Measurements from ENCODE around the gene EPHA5. TPM values are rescaled to one million over a fixed set of nuclear protein-coding genes. Genes with fewer than 3 reads are reported as not detected.
A peak's percentile ranks its signal among the peaks of the same experiment; 100 is the strongest.

Gene EPHA5
- total RNA-seq, 1 donor from 2014 or later = not detected

DNA sequence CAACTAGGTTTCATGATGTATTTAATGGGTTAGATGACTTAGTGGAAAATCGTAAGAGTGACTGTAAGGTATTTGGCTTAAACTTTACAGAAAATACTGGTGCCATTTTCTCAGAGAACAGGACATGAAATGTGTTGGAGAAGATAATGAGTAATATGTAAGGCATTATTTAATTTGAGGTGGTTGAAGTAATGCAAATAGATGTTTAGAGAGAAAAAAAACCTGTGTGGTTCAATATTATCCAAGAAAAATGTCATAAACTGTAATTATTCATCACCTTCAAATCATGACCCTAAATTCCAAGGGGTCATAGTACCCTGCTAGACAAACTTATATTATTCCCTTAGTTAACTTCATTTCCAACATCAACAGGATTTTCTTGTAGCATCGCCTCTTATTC, 171.7 kb downstream of the EPHA5 start:
- DNase-seq (ENCODE audit: low read depth in 2 of 2) = no peak

DNA sequence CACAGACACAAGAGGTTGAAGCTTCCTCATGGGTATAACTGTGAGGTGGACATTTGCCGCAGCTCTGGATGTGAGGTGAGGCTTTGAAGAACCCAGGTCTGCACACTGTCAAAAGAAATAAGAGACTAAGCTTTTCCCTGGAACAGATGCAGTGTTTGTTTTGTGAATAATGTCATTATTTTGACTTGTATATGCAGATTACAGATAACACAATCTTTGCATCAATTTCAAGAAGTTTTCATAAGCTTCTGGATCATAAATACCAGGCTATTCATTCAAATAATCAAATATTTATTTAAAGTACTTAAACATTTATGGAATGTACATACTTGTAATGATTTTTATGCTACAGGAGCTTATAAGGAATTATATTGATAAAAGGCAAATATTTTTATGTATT, 174.8 kb downstream of the EPHA5 start:
- DNase-seq (ENCODE audit: low read depth in 2 of 2) = no peak

DNA sequence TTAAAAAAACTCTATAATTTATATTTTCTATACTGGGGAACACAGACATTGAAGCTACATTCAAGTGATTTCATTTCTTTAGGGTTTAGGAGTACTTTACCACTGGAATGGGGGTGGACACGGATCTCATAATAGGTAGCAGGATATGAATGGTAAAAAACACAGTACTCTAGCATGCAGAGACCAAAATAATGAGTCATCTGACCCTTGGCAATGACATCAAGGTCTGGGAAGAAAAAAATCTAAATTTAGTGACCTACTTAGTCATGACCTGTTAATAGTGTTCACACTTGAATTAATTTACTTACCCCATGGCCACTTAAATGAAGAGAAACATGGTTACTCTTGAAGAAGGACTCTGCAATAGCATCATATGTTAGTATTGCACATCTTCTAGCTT, 187.9 kb downstream of the EPHA5 start:
- peak in 1 of 2 donors; percentile 56 for DNase-seq (ENCODE audit: low read depth in 2 of 2)

DNA sequence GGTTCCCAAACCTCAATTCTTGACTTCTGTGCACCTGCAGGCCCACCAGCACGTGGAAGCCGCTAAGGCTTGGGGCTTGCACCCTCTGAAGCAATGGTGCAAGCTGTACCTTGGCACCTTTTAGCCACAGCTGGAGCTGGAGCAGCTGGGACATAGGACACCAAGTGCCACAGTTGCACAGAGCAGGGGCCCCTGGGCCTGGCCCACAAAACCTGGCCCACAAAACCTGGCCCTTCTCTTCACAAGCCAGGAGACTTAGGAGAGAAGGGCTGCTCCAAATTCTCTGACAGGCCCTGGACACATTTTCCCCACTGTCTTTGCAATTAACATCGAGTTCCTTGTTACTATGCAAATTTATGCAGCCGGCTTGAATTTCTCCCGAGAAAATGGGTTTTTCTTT, 197.8 kb downstream of the EPHA5 start:
- no peak for DNase-seq (ENCODE audit: low read depth in 2 of 2)

DNA sequence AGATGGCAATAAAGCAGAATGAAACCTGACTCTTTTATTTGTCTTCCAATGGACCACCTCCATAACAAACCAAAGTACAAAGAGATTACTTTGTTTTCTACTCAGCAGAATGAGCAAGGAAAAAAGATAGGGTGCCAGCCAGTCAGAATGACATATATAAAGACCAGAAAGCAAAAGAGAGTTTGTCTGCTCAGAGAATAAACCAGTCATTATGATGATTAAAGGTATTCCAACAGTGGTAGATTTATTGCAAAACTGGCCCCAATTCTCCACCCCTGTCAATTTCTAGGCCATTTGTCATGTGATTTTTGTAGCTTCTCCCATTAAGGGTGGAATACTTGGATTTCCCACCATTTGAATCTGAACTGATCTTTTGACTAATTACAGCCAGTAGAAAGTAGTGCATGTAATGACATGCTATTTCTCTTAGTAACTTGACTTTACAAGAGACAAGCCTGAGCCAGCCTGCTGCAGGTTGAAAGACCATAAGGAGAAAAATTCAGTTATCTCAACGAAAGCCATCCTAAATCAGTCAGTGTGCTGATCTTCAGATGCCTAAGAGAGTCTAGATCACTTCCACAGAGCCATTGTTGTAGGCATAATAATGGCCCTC, 203.1 kb downstream of the EPHA5 start:
- DNase-seq (ENCODE audit: low read depth in 2 of 2) = no peak

DNA sequence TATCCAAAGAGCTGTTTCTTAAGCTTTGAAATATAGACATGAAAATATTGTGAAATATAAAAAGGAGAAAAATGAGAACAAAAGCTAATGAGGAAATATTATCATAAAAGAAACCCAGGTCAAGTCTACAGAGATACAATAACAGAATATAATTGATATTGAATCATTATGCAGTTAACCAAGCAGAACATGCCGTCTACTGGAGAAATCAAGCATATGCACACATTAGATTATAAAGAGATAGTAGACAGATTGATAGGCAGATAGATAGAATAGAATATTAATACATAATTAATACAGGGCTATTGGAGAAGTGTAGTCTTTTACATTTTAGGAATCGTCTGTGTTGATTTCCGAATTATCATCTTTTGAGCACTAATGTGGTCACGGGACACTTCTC, 208.5 kb downstream of the EPHA5 start:
- no peak for DNase-seq (ENCODE audit: low read depth in 2 of 2)

DNA sequence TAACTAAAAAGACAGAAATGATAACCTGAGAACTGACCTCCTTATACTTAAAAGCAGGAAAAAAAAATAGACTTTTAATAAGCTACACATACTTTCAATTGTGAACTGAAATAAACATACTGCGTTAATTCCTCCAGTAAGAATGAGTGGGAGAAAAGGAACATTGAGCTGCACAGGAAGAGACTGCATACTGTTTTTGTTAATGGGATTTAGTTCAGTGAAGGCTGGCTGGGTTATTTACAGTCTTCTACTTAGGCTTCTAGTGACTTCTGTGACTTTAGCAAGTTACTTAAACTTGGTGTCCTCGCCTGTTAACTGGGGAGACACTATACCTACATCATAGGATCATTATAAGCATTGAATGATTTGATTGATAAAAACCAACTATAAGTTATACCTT, 213.3 kb downstream of the EPHA5 start:
- DNase-seq (ENCODE audit: low read depth in 2 of 2) = no peak

DNA sequence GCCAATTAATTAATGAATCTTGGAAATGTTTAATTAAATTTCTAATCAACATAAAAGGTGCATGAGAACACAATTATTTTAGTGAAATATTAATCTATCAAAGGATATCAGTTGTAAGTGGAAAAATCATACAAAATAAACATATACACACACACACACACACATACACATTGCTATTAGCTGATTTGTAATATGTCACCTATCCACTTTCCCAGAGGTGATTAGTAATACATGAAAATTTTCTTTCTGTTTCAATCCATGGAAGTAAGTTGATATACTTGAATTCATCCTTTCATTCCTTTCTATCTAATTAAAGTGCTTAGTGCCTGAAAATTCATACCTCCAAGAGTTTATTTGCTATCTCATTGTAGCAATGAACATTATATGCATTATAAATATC, 213.7 kb downstream of the EPHA5 start:
- DNase-seq (ENCODE audit: low read depth in 2 of 2) = no peak

DNA sequence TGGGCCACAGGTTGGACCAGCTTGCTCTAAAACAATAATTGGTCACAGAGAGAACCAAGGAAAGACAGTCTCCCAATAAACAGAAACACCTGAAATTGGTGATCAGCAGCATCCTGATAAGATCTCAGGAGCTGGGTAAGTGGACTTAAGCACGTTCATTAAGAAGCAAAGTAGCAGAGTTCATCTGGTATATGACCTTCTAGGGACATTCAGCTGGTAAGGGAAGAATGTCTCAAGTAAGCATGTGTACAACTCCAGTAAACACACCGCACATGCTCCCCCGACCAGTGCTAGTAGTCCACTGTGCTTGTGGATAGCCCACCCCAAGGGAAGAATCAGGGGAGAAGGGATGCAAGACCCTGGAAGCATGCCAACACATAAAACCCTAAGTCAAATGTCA, 216.9 kb downstream of the EPHA5 start:
- DNase-seq (ENCODE audit: low read depth in 2 of 2) = no peak

DNA sequence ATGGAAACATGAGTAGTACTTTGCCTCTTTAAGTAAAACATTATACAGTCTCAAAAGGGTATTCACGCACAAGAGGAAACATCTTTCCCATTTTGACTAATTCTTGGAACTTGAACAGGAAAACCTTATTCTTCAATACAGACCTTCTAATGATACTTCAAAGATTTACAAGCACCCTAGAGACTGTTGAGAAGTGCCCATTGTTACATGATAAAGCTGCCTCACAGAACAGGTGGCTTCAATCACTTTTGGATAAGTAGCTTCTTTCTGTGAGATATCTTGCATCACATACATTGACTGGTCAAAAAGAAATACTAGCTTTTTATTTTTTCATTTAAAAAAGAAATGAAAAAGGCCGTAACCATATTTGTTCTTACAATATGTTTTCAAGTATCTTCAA, 219.4 kb downstream of the EPHA5 start:
- DNase-seq (ENCODE audit: low read depth in 2 of 2) = no peak

DNA sequence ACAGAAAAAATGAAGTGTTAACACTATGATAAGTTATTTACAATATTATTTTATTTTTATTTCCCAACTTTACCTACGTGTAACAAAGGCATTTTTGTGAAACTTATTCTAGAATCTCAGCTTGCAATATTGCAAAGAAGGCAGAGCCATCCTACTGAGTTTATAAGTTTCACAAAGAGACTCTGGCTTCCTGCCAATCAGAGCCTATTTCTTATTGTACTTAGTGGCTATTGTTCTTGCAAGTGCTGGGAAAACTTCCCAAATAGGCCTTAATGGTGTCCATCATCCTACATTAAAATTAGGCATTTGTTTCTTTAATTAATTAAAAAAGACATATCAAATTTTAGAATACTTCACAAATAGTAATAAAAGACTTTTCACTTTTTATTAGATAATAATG, 233.2 kb downstream of the EPHA5 start:
- DNase-seq (ENCODE audit: low read depth in 2 of 2) = peak in 1 of 2 donors; percentile 58

DNA sequence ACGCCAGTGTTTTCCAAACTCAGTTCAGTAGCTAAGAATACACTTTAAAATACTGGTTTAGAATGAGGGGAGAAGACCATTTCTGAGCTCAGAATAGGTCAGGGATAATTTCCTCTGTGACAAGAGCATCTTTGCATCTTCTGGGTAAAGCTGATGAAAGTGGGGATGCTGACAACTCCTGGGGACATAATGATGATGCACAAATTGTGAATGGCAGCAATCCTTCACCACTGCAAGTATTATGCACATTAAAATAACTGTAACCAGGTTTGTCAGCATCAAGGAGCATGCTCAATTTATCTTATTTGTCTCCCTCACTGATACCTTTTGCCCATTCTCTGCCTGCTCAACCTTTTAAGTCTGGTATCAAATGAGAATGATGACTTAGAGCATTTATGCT, 248.2 kb downstream of the EPHA5 start:
- no peak for DNase-seq (ENCODE audit: low read depth in 2 of 2)

DNA sequence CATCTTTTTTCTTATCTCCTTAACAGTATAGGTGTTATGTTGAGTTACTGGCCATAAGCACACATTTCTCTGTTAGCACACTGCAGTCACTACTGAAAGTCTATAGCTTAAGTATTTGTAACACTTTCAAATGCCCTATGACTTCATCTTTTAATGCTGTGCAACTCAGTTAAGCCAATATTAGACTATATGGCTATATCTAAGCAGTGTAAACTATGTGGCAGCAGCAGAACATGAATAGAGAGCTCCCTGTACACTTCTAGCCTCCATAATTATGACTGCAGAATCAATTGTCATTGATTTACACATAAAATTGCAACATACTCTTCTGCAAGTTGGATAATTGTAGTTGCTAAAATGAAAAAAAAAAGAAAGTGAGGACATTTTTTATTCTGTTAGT, 250.3 kb downstream of the EPHA5 start:
- DNase-seq (ENCODE audit: low read depth in 2 of 2) = no peak

DNA sequence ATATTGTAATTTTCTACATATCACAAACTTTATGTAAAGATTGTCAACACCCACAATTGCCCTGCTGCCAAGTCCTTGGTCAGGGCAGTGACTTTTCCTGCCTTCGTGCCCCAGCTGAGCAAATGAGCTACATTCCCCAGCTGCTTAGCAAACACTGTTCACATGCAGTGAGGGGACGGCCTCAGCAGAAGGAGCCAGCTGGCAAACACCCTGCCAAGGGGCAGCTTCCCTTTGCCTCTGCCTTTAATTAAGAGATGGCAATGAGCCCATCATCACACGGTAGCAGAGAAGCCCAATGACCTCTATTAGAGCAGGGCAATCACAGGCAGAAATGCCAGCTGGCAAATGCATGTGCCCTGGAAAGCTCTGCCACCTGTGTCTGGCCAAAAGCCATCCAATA, 253.4 kb downstream of the EPHA5 start:
- DNase-seq (ENCODE audit: low read depth in 2 of 2) = peak in 1 of 2 donors; percentile 30

DNA sequence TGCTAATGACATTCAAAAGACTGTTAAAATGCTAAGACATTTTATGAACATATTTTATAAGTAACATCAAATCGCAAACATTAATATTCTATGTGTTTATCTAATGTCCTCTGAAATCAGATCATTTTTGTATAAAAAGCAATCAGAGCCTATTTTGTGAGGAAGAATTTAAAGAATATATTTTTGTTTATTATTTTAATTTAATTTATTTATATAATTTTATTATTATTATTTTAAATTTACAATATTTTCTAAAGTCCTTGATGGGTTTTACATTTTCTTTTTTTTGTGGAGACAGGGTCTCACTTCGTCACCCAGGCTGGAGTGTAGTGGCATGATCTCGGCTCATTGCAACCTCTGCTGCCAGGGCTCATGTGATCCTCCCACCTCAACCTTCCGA, 262.8 kb downstream of the EPHA5 start:
- no peak for DNase-seq (ENCODE audit: low read depth in 2 of 2)

DNA sequence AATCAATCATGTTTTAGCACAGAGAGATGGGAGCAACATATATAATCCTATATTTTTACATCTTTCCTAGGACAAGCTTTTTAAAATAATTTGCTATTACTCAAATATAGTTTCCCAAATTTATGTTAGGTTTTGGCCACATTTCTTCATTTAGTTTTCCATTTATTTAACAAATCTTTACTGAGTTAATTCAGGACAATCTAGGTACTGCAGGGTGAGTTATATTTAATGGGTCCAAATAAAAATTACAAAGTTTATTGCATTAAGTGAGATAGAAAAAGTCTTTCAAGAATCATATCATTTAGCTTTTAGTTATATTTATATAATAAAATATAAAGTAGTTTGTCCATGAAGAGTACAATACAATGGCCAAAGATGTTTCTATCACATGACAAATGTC, 269.2 kb downstream of the EPHA5 start:
- DNase-seq (ENCODE audit: low read depth in 2 of 2) = no peak

DNA sequence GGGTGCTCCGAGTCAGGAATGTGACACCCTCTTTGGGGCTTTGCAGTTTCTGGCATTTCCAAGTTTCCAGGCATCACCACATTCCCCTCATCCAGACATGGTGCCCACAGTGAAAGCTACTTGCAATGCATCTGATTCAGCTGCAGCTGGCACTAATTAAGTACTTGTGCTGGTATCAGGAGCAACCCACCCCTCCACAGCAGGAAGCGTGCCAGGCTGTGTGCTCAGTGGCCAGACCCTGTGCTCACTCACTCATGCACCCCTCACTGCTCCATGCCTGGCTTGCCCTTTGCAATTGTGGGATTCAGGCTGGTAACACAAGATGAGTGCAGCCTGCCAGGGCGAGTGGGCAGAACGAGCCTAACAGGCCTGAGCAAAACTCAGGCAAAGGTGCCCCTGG, 271.2 kb downstream of the EPHA5 start:
- DNase-seq (ENCODE audit: low read depth in 2 of 2) = no peak

DNA sequence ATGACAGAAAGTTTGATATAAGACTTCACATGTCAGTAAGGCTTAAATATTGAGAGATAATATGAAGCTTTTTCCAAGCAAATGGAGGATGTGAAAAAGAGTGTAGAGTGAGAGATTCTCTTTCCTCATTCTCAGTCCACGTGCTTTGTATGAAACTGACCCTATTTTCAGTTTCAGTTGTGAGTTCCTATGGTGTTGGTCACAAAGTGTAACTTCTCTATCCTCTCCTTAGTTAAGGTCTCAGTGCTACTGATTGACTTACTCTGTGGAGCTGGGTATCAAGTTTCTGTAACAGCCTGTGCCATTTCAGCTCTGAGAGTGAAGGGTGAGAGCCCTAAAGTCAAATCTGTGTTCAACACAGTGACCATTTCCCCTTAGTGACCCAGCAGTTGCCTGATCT, 277.2 kb downstream of the EPHA5 start:
- no peak for DNase-seq (ENCODE audit: low read depth in 2 of 2)

DNA sequence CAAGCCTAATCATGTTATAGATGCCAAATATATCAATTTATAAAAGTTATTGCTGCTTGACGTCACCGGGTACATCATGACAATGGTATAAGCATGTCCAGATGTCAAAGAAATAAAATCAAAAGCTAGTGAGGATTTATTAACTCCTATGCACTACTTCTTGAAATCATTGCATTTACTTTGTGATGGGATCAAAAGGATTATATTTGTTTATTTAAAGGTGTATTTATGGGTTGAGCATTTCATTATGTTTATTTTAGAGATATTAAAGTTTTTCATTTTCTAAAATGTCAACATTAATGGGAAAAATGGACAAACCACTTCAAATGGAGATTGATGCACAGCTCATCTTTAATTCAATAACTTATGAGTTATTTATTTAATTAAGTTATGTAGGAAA, 277.8 kb downstream of the EPHA5 start:
- no peak for DNase-seq (ENCODE audit: low read depth in 2 of 2)

DNA sequence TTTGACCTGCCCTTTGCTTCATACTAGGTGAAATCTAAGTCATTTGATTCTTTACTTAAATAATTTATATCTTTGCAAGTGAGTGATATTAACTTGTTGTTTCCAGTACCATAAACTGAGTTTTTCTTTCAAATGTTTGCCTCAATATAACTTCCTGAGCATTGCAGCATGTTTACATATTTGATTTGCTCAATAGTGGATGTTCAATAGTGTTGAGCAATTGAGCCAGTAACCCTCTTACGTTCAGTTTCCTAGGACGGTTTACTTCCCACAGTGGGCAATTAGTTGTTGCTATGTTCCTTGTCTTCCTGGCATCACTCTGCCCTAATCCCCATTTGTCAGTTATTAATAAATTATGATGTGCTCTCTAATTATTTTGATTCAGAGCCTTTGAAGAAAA, 278.5 kb downstream of the EPHA5 start:
- no peak for DNase-seq (ENCODE audit: low read depth in 2 of 2)

DNA sequence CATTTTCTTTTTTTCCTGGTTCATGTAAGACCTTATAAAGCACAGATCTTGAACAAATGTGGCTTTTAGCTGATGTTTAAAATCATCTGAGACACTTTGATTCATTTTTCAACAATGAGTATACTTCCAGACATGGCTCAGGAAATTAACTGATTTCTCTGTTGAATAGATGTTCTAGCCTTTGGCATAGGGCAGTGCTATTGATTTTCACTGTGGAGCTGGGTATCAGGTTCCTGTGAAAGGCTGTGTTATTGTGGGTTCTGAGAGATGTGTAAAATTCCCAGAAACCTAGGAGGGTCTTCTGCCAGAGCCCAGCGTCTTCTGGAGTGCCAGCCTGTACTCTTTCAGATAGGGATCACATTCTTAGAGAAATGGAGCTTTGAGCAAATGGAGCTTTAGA, 278.9 kb downstream of the EPHA5 start:
- no peak for DNase-seq (ENCODE audit: low read depth in 2 of 2)

DNA sequence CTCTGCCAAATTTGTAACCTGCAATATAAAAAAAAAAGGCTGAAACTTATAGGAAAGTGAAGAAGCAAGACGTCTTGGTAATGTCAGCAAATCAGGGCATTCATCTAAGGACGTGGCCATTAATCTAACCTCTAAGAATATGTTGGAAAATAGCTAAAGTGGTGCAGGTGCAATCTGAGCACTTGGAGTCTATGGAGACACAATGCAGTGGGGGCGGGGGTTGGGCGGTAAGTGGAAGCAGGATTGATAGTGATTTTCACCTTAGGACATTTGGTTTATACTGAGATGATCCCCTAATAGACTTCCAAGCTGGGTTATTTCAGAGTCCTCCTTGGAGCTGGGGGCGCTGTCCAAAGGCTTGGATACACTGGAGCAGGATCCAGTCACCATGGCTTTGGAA, 283.4 kb downstream of the EPHA5 start:
- DNase-seq (ENCODE audit: low read depth in 2 of 2) = no peak

DNA sequence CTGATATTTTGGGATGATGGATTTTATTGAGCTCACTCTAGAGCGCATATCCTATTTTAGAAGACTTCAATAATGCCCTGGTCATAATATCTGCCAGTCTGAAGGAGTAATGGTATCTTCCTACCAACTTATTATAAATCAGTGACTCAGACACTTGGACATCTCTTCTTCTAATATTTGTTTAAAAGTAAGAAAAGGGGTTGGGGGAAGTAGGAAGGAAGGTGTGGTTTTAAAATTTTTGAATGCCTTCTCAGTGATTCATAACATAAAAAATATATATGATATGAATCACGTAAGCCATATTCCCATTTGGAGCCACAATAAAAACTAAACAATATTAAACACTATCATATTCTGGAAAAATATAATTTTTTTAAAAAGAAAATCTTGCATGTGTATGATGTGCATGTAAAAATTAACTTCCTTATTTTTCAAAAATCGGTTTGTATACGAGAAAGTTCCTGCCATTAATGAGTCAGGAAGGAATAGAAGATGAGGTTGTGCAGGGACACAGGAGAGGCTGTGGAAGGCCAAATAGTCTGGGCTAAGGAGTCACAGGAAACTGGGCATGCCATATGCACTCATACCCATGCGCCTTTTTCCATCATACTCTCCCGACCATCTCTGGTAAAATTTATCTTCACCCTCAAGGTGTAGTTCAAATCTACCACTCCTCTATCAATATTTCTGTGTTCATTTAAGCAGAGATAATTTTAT, 286.5 kb downstream of the EPHA5 start:
- DNase-seq (ENCODE audit: low read depth in 2 of 2) = peak in 1 of 2 donors; percentile 9

DNA sequence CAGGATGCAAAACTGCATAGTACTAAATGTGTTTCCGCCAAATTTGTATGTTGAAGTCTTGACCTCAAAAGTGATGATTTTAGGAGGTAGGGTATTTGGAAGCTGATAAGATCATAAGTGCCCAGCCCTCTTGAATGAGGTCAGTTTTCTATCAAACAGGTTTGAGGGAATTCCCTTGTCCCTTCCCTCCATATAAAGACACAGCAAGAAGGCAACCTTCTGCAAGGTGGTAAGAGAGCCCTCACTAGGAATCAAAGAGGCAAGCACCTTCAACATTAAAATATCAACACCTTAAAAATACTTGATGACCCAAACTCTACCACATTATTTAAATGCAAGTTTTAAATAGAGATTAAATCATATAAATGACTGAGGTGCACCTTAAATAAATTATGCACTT, 288.6 kb downstream of the EPHA5 start:
- DNase-seq (ENCODE audit: low read depth in 2 of 2) = no peak
